ENCODE measurements around the gene TBRG1.

GRCh38 chr11:124635932-124636331 is 13.3 kb downstream of the TBRG1 start:
- TF ChIP-seq CTCF (IDR thresholded peaks at IDR 0.05): no peak
- TF ChIP-seq POLR2A (IDR thresholded peaks at IDR 0.05): no peak
